Measurements from ENCODE around the gene PRDM15.

DNA sequence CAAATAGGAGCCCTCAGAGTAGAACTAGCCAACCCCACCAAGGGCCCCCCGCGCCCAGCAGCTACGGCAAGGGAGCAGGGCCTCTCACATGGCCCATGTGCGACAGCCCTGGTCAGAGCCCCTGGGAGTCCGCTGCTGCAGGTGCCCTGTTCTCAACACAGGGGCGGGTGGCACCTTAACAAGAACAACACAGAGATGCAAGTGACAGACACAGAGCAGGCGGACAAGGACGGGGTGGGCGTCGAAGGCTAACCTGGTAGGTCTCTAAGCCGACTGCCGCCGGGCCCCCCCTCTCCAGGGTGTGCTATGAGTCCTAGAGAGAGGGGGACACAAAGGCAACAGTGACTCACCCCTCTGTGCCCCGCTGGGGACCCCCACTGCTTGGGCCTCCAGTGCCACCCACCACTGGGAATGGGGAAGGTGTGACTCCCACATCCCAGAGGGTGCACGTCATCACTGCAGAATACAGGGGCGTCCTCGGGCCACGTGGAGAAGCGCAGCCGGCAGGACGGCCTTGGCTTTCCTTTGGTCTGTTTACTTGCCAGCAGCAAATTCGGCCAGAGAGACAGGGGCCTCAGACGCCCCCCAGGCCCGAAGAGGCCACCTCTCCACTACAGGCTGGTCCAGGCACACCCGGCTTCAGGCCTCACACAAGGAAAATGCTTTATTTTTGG lies 44.8 kb downstream of the PRDM15 start:
- TF ChIP-seq, protein P1, sequence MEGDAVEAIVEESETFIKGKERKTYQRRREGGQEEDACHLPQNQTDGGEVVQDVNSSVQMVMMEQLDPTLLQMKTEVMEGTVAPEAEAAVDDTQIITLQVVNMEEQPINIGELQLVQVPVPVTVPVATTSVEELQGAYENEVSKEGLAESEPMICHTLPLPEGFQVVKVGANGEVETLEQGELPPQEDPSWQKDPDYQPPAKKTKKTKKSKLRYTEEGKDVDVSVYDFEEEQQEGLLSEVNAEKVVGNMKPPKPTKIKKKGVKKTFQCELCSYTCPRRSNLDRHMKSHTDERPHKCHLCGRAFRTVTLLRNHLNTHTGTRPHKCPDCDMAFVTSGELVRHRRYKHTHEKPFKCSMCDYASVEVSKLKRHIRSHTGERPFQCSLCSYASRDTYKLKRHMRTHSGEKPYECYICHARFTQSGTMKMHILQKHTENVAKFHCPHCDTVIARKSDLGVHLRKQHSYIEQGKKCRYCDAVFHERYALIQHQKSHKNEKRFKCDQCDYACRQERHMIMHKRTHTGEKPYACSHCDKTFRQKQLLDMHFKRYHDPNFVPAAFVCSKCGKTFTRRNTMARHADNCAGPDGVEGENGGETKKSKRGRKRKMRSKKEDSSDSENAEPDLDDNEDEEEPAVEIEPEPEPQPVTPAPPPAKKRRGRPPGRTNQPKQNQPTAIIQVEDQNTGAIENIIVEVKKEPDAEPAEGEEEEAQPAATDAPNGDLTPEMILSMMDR (optimal IDR thresholded peaks at IDR 0.05 in 1 of 3, IDR thresholded peaks at IDR 0.05 in 1 of 3, conservative IDR thresholded peaks at IDR 0.05 in 1 of 3; ENCODE audit: extremely low read depth in 1 of 3, insufficient read depth in 2 of 3, low read length in 3 of 3) = no peak
- no peak for TF ChIP-seq EZH2 (IDR thresholded peaks at IDR 0.05; ENCODE audit: low read length)
